GM18505 (cell line): ENCODE measurements around the gene EFNA4.

Source experiments
- ATAC-seq: cut with Tn5 transposase; IDR thresholded peaks from one replicate; pipeline ENCODE4 v1.9.1; 2021; ENCODE audit not compliant: unreplicated experiment
- POLR2A ChIP-seq: IDR thresholded peaks from 4 replicates; pipeline ENCODE4 v1.6.1; 2011; ENCODE audit warnings: borderline replicate concordance; ENCODE audit not compliant: insufficient read depth, insufficient read length; ENCODE audit errors: extremely low read depth

The EFNA4 gene

DNA sequence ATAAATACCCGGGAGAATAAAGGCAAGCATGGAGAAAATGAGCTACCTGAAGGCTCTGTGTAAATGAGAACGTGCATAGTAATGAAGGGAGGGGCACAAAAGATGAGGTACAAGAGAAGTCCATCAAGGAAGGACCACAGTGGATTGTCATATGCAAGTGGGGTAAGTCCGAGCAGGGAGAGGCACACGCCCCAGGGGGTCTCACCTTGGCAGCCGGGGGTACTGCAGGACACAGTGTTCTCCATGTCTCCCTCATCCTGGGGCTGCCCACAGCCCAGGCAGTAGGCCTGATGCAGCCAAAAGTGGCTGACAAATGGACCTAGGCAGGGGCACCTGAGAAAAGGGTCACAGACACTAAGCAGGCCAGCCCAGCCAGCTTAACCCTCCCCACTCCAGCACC is 39.9 kb upstream of the EFNA4 start:
- TF ChIP-seq POLR2A, result no peak
- no peak for ATAC-seq

GRCh38 chr1:155024315-155024714 is 39.2 kb upstream of the EFNA4 start:
- TF ChIP-seq POLR2A, result no peak
- no peak for ATAC-seq

DNA sequence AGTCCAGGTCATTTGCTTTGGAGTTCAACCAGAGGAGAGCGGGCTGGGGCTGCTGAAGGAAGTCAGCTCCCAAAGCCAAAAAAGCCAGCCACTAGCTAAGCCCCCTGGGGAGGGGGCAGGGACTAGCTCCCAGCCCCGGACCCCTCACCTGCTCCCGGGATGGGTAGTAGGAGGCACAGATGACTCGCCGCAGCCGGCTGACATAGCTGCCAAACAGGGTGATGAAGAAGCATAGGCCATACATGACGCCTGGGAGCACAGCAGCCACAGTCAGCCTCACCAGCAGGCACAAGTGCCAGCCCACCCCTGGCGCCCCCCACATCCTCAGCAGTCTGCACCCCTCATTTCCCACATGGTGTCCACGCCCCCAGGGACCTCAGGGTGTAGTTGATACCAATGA is 37.4 kb upstream of the EFNA4 start:
- no peak for ATAC-seq
- TF ChIP-seq POLR2A, result no peak

GRCh38 chr1:155026588-155026987 is 37.0 kb upstream of the EFNA4 start:
- no peak for TF ChIP-seq POLR2A
- ATAC-seq, result no peak

- no peak for TF ChIP-seq POLR2A
- ATAC-seq, result no peak
Measured at GRCh38 chr1:155029513-155030242, 33.9 kb upstream of the EFNA4 start.

- no peak for TF ChIP-seq POLR2A
- no peak for ATAC-seq
Measured at GRCh38 chr1:155030243-155030795, 33.2 kb upstream of the EFNA4 start.

- ATAC-seq, result no peak
- TF ChIP-seq POLR2A, result no peak
Measured at GRCh38 chr1:155030899-155031298, 32.6 kb upstream of the EFNA4 start.

DNA sequence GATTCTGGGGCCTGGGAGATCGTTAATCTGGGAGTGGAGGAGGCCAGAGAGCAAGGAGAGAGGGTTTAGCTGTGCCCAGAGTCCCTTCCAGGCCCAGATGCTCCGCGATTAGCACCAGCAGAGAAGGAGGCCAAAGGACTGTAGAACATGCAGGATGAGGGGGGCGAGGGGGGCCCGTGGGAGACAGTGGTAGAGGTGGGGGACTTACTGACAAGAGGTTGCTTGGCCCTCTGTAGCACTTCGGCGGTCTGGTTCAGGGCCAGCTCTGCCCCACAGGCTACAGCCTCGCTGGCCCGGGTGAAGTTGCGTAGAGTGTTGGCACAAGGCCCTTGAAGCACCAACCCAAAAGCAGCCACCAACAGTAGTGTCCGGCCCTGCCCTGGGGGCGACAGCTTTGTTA is 30.7 kb upstream of the EFNA4 start:
- TF ChIP-seq POLR2A, result no peak
- no peak for ATAC-seq

DNA sequence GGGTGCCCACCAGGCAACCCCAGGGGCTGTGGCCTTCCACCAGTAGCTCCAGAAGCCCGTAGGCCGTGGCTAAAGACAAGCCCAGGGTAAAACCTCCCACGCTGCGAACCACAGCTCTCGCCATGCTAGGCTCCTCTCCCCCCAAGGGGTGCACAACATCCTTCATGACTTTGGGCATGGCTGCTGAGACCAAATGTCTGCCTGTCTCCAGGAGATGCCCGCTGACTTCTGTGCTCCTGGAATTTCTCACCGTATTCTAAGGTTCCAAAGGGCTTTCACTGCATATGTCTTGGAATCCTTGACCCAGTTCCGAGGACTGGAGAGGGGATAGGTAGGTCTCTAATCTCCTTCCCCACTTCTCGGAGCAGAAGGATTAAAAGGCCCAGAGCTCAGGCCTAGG is 30.0 kb upstream of the EFNA4 start, which contains the start of the genes DCST1 and DCST2:
Gene DCST1 (plus strand): TSS at position 301 of the 400 bp plus-strand sequence. CDS start 213 bp downstream, outside the sequence.
Gene DCST2 (minus strand): TSS at position 258 of the 400 bp plus-strand sequence. CDS start 80 bp downstream, at position 178.
- TF ChIP-seq POLR2A, result no peak
- ATAC-seq, result no peak

DNA sequence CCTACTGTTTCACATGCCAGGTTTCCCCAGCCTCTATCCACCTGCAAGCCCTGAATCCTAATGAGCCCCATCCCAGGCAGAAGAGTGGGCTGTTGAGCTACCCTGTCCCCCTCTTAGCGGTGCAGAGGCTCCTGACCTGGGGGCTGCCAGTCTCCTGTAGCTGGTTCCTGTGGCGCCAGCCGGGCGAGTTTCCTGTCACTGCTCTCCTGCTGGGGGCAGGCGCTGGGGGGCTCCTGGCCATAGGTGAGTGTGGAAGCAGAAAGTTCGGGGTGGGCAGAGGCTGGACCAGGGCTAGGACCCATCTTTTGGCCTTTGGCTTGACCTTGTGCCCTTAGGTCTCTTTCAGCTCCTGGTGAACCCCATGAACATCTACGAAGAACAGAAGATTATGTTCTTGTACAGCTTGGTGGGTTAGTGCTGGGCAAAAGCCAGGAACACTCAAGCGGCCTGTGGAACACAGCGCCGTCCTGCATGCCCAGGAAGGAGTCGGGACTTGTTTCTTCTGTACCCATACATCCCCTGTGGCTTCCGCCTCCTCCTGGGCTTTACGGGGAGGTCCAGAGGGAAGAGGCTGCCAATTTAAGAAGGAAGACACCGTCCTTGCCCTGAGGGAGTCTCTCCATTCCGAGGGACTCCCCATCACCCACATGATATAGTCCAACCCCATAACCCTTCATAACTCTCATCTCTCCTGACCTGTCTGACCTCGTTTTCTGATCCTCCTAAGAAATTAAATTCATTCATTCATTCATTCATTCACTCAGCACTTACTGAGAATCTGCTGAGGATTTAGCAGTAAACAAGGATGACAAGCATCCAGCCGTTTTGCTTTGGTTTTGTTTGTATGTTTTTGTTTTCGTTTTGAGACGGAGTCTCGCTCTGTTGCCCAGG is 29.0 kb upstream of the EFNA4 start:
- ATAC-seq, result no peak

DNA sequence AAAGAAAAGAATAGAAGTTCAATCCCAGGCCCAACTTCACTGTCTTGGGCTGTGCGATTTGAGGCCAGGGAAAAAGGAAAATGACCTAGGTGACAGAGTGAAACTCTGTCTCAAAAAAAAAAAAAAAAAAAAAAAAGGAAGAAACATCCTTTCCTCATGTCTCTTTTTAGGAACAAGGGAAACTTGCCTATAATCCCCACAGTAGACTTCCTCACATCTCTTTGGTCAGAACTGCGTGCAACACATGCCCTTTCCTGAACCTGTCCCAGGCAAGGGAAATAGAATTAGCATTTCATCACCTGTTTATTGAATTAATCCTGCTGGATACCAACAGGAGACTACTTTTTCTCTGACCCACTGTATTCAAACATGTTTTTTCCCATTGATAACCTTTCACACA is 27.6 kb upstream of the EFNA4 start:
- ATAC-seq, result no peak

More for the DNA sequence above, 29.0 kb upstream of the EFNA4 start:
- TF ChIP-seq POLR2A, result no peak

DNA sequence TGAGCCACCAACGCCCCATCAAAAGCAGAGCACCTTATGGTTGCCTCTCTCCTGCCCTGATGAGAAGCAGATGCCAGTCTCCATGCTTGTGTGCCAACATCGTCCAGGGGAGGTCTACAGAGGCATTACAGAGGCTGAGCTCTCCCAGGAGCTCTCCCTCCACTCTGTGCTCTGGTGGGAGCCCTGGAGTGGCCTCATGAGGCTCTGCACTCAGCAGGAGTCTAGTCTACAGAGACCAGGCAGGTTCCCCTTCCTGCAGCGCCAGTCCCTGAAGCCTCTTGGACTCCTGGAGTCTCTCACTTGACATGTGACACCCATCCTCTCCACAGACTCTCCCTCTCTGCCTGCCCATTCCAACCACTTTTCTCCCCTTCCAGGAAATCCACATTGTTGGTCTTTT is 26.5 kb upstream of the EFNA4 start:
- TF ChIP-seq POLR2A, result no peak
- ATAC-seq, result no peak

More for the DNA sequence above, 27.6 kb upstream of the EFNA4 start:
- no peak for TF ChIP-seq POLR2A

DNA sequence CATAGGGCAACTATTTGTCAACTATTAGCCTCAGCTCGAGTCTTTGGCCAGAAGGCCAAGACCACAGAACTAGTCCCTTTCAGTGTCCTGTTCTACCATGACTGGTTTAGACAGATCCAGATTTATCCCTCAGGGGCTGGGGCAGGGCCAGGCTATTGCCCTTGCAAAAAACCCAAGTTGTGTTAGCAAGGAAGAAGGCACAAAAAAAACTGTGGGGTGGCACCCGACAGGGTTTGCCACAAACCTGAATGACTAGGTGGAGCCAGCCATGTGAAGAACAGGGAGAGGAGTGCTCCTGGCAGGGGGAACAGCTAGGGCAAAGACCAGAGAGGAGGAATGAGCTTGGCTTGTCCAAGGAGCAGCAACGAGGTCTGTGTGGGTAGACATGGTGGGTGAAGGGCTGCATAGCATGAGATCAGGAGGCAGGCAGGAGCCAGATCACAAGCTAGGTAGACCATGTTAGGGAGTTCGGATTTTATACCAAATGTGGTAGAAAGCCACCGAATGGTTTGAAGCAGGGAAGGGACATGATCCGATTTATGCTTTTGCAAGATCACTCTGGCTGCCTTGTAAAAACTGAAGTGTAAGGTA is 25.6 kb upstream of the EFNA4 start:
- no peak for TF ChIP-seq POLR2A
- ATAC-seq, result no peak
